ENCODE results near the gene FIGN. TPM values are rescaled to one million over a fixed set of nuclear protein-coding genes. Genes with fewer than 3 reads are reported as not detected.

Gene FIGN
- total RNA-seq, 3 donors from 2014 or later (not counting 1 experiment from before 2014, with no cell fraction given): not detected

- H3K27ac Mint-ChIP-seq: no peak overlapping the region
- DNase-seq (no peak), ATAC-seq (no peak)
- H3K27me3 Mint-ChIP-seq (ENCODE audit: low read depth in 2 of 2): no peaks in the 10 kb centered on the region
- Histone ChIP-seq H3K36me3 (ENCODE audit: control insufficient read depth, insufficient read depth, low read length) (no peaks in the 10 kb centered on the region), H3K27ac (ENCODE audit: low read length) (no peak overlapping the region), H3K9me3 (ENCODE audit: control insufficient read depth, insufficient read depth, low read length) (no peaks in the 10 kb centered on the region), H3K4me1 (ENCODE audit: control insufficient read depth, insufficient read depth, low read length) (no peaks in the 10 kb centered on the region), H3K27me3 (ENCODE audit: control insufficient read depth, insufficient read depth, low read length) (no peaks in the 10 kb centered on the region), H3K4me3 (ENCODE audit: low read length) (no peak overlapping the region)
- no peak overlapping the region for H3K4me3 Mint-ChIP-seq
- H3K36me3 Mint-ChIP-seq: no peaks in the 10 kb centered on the region
- H3K9me3 Mint-ChIP-seq: peaks cover 11% of the 10 kb centered on the region in 2 donors
- TF ChIP-seq CTCF (IDR thresholded peaks at IDR 0.05): no peak
- intact Hi-C loops (cut with micrococcal nuclease): no loop called here
- H3K4me1 Mint-ChIP-seq: no peaks in the 10 kb centered on the region
Observed at GRCh38 chr2:163748420-163748819, 12.6 kb upstream of the FIGN start.

GRCh38 chr2:163741435-163741834 lies 5.6 kb upstream of the FIGN start:
- Mint-ChIP-seq H3K27me3 (ENCODE audit: low read depth in 2 of 2) (peaks cover 0 to 7% of the 10 kb centered on the region in 2 donors), H3K36me3 (no peaks in the 10 kb centered on the region), H3K27ac (no peak overlapping the region), H3K4me1 (no peaks in the 10 kb centered on the region), H3K9me3 (peaks cover 7% of the 10 kb centered on the region in 2 donors), H3K4me3 (no peak overlapping the region)
- no peak overlapping the region for H3K27ac ChIP-seq (ENCODE audit: low read length)
- DNase-seq (no peak), ATAC-seq (no peak)
- H3K36me3 ChIP-seq (ENCODE audit: control insufficient read depth, insufficient read depth, low read length): no peaks in the 10 kb centered on the region
- peaks cover 8% of the 10 kb centered on the region for H3K27me3 ChIP-seq (ENCODE audit: control insufficient read depth, insufficient read depth, low read length)
- no peak for TF ChIP-seq CTCF (IDR thresholded peaks at IDR 0.05)
- no peaks in the 10 kb centered on the region for H3K4me1 ChIP-seq (ENCODE audit: control insufficient read depth, insufficient read depth, low read length)
- H3K4me3 ChIP-seq (ENCODE audit: low read length): no peak overlapping the region
- WGBS (ENCODE audit: insufficient coverage): 90% methylated on average over 3 of the region's 5 CpGs
- intact Hi-C loops (cut with micrococcal nuclease): no loop called here
- no peaks in the 10 kb centered on the region for H3K9me3 ChIP-seq (ENCODE audit: control insufficient read depth, insufficient read depth, low read length)

- H3K36me3 ChIP-seq (ENCODE audit: control insufficient read depth, insufficient read depth, low read length): no peaks in the 10 kb centered on the region
- H3K27ac Mint-ChIP-seq: no peak overlapping the region
- H3K4me3 ChIP-seq (ENCODE audit: low read length): no peak overlapping the region
- H3K9me3 Mint-ChIP-seq: peaks cover 9 to 10% of the 10 kb centered on the region in 2 donors
- H3K36me3 Mint-ChIP-seq: peaks cover 9% of the 10 kb centered on the region
- H3K27ac ChIP-seq (ENCODE audit: low read length): no peak overlapping the region
- ATAC-seq (no peak), DNase-seq (no peak)
- H3K27me3 Mint-ChIP-seq (ENCODE audit: low read depth in 2 of 2): peaks cover 5 to 24% of the 10 kb centered on the region in 2 donors
- H3K4me1 ChIP-seq (ENCODE audit: control insufficient read depth, insufficient read depth, low read length): no peaks in the 10 kb centered on the region
- WGBS (ENCODE audit: insufficient coverage): 44% methylated on average over 2 of the region's 2 CpGs
- no peaks in the 10 kb centered on the region for H3K9me3 ChIP-seq (ENCODE audit: control insufficient read depth, insufficient read depth, low read length)
- no peak overlapping the region for H3K4me3 Mint-ChIP-seq
- no peak for TF ChIP-seq CTCF (IDR thresholded peaks at IDR 0.05)
- H3K4me1 Mint-ChIP-seq: no peaks in the 10 kb centered on the region
- intact Hi-C loops (cut with micrococcal nuclease): no loop called here
- peaks cover 8% of the 10 kb centered on the region for H3K27me3 ChIP-seq (ENCODE audit: control insufficient read depth, insufficient read depth, low read length)
Observed at GRCh38 chr2:163737563-163737962, 1.8 kb upstream of the FIGN start.

GRCh38 chr2:163737190-163737439 lies 1.3 kb upstream of the FIGN start:
- no peaks in the 10 kb centered on the region for H3K4me1 ChIP-seq (ENCODE audit: control insufficient read depth, insufficient read depth, low read length)
- no peak overlapping the region for H3K4me3 ChIP-seq (ENCODE audit: low read length)
- H3K9me3 Mint-ChIP-seq: peaks cover 9 to 10% of the 10 kb centered on the region in 2 donors
- intact Hi-C loops (cut with micrococcal nuclease): no loop called here
- no peaks in the 10 kb centered on the region for H3K9me3 ChIP-seq (ENCODE audit: control insufficient read depth, insufficient read depth, low read length)
- no peak overlapping the region for H3K27ac ChIP-seq (ENCODE audit: low read length)
- H3K27me3 ChIP-seq (ENCODE audit: control insufficient read depth, insufficient read depth, low read length): peaks cover 8% of the 10 kb centered on the region
- H3K36me3 Mint-ChIP-seq: peaks cover 9% of the 10 kb centered on the region
- H3K4me1 Mint-ChIP-seq: no peaks in the 10 kb centered on the region
- ATAC-seq (no peak), DNase-seq (no peak)
- H3K27ac Mint-ChIP-seq: no peak overlapping the region
- TF ChIP-seq CTCF (IDR thresholded peaks at IDR 0.05): no peak
- H3K27me3 Mint-ChIP-seq (ENCODE audit: low read depth in 2 of 2): peaks cover 5 to 24% of the 10 kb centered on the region in 2 donors
- H3K4me3 Mint-ChIP-seq: no peak overlapping the region
- no peaks in the 10 kb centered on the region for H3K36me3 ChIP-seq (ENCODE audit: control insufficient read depth, insufficient read depth, low read length)
- 31% methylated on average over 5 of the region's 5 CpGs for WGBS (ENCODE audit: insufficient coverage)

Measured in natural killer cell (primary cell).